Measurements from ENCODE around the gene HSPH1.

HSPH1 gene

DNA sequence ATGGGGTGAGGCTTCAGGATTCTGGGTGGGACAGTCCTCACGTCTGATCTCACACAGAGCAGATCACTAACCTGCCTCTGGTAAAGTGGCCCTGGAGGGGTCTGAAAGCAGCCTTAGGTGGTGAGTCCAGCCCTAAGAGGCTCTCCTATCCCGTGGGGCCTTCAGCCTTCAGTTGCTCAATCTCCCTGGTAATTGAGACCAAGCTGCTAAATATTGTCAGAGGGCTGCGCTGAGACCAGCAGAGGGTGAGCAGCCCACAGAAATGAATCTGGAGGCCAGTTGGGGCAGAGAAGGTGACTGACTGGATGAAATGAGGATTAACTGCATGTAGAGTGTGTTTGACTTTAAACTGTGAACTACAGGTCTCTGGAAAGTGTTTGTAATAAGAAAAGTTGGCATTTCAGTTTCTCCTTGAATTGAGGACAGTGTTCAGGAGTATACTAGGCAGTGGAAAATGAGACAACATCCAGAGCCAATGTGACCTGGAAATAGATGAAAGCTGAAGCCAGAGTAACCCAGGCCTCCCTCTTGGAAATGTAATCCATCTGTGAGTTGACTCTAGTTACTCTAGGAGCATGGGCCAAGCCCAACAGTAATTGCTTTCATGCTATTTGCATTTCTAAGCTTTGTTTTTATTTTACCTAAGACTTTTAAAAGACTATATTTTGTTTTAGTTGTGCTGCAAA lies 14.3 kb upstream of the HSPH1 start:
- DNase-seq: no peak

DNA sequence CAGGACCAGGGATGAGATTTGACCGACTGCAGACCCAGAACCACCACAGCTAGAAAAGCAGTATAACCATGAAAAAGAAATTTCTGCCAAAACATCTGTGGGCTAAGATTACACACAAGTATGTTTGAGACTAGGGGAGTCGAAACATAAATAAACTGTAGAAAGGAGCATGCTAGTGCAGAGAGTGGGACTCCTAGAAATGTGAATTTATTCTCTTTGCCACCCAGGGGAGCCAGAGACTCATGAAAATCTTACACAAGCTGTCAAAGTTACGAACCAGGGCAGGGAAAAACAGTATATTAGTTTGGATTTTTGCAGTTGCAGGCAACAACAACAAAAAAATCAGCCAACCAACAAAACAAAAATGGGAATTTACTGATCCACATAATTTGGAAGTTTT lies 12.3 kb upstream of the HSPH1 start:
- no peak for DNase-seq

DNA sequence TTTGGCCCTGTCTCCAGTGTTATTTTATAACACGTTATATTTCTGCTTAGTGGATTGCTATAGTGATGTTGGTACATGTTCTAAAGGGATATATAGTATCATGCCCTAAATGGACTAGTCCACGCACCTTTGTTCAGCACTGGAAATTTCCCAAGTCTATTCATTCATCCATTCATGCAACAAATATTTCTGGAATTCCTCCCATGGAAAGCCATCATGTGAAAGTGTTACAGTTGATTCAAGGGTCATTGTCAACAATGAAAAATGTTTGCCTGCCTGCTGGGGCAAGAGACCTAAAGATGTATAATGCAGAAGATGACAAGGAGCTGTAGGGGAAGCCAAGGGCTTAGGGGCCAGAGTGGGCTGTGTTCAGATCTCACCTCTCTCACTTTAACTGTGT lies 10.8 kb upstream of the HSPH1 start:
- DNase-seq: no peak

DNA sequence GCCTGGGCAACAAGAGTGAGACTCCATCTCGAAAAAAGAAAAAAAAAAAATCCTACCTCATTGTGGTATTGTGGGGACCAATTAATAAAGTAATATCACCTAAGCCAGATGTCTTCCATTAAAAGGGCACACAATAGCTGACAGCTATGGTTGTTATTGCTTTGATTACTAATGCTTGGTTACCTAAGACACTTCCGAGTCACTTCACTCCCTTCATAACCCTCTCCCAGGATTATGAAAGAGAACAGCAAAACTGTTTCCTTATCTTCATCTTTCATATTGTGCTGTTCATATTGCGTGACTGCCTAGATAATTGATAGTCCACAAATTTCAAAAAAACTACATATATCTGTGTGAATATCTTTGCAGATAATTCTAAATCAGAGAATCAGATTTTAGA lies 10.3 kb upstream of the HSPH1 start:
- no peak for DNase-seq

DNA sequence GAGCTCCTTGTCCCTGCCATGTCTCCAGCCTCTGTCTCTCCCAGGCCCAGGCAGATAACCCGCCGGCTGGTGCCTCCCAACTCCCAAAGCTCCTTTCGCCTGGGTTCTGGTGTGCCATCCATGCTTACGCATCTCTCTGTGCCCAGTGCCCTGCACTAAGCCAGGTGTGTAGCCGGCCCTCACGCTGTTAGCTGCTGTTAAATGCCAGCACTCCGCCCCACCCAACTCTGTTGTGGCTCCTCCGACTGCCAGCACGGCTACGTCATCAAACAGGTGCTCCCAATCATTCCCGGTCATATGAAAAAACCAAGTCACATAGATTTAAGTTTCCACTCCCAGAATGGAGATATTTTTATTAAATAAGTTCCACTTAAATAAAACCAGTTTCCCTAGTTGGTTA lies 7.0 kb upstream of the HSPH1 start:
- no peak for DNase-seq

DNA sequence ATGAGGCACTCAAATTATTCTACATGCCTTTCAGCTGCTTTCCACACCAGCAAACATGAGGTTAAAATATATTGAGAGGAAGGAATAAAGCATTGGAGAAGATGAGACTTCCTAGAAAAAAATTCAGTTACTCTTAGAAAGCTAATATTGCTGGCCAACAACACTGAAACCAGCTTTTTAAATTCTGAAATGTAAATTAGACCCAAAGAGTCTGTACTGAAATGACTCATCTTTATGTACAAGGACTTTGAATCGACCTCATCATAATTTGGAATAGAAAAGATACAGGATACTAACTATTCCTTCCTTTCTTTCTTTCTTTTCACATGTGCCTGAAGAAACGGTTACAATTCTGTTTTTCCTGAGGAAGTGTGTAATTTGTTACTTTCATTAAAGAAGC lies 6.5 kb upstream of the HSPH1 start:
- no peak for DNase-seq

DNA sequence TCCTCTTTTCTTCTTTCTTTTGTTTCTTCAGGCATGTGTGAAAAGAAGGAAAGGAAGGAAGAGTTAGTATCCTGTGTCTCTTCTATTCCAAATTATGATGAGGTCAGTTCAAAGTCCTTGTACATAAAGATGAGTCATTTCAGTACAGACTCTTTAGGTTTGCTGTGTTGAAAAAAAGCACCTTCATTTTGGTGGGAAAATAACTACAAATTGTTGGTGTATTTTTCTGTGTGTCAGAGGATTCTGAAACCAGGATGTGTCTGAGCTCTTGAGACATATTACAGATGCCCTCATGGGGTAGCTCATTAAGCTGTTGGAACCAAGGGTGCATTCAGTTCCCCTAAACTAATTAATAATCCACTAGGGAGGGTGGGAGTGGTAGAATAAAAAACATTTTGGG lies 5.8 kb upstream of the HSPH1 start:
- DNase-seq: no peak

DNA sequence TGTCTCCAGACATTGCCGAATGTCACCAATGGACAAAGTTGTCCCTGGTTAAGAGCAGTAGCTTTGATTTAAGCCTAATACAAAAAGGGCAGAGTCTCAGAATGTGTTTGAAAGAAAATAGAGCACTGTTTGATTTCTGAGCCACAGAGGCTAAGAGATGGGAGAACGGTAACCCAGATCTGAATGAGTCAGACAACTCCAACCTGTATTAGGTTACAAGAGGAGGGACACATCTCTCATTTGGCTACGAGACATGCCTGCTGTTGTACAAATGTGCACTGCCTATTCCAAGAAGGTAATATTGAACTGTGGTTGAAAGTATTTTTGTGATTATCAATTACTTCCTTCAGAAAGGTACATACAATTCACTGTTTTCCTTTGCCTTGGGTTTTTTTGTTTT lies 4.9 kb upstream of the HSPH1 start:
- no peak for DNase-seq

DNA sequence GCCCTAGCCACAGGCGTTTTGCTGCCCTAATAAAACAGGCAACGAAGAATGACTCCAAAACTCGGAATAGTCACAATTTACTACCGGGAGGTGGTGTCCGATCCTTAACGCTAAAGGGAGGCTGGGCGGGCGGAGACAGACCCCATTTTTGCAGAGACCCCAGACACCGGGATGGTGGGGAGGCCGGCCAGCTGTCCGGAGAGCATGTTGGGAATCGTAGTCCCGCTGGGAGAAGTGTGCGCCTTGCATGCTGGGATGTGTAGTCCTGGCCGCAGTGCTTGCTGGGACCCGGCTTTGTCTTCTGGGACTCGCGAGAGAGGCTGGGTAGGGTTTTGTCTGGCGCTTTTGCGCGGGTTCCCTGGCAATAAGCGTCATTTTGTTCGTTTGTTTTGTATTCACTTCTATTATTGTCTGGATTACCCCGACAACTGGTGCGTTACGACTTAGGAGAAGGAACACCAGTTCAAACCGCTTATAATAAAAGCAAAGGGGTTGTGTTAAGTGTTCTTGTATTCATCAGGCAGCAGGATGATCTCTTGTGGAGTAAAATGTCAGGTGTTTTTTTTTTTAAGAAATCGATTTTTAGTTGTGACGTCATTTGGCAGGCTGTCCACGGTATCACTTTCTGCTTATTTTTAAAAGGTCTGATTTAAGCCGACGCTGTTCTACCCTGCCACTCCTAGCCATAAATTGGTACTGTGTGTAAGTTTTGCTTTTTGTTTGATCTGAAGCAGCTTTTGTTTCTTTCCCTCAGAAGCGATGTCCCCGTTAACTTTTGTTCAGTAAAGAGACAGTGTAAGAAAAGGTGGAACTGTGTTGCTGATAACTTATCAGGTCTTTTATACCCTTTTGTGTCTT lies 676 bp upstream of the HSPH1 start:
- DNase-seq: peak; percentile 95

DNA sequence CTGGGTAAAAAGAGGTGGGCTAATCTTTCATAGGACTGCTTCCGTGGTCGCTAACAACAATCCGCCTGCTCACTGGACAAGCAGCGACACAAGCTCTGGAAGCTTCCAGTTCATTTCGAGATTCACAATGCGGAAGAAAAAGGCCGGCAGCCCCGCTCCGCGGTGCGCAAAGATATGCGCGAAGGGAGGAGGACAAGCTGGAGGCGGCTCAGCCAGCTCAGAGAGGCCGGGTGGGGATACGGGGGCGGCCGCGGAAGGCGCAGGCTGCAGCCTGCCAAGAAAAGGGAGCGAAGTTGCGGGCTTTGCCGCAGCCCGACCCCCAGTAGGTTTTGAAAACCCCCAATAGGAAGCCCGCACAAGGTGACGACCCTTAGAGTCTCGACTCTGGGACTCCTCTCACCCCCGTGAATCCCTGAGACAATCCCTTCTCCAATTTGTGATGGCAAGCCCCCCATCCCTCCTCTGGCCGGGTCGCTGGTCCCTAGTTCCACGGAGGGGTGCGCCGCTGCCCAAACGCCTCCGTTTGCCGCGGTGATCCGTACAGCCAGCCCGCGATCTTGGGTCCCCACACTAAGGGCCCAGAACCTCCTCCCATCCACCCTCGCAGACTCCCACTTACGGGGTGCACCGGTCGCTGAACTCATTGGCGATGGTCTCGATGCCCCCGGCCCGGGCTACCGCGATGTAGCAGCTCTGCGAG lies 697 bp downstream of the HSPH1 start:
- peak; percentile 16 for DNase-seq

DNA sequence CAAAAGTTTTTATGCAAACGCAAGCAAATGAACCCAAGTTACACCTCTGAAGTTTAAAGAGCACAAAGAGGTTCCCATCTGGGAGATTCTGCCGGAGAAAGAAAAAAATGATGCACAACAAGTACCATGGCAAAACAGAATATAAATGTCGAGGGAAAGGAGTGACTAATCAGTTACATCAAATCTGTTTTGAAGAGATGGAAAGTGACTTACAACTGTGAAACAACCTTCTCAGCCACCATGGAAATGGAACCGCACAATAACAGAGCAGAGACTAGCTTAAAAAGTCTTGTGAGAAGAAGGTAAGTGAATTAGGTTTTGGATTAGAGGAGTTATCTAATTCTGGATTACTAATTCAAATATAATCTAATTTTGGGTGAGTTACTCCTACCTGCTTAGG lies 2.4 kb downstream of the HSPH1 start:
- DNase-seq: no peak

DNA sequence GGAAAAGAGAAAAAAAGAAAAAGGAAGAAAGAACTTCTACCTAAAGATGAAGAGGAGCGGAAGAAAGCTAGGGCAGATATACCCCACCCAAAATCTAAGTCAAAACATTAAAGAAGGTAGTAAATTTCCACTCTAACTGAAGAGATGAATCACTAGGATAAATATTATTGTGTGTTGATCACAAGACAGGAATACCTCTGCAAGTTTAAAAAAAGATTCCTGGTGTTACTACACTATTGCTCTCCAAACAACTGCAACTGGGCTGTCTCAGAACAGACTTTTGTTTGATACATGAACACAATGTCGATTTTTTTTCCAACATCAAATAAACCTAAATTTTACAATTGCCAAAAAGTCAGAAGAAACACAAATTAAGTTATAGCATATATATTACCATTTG lies 6.8 kb downstream of the HSPH1 start:
- no peak for DNase-seq

DNA sequence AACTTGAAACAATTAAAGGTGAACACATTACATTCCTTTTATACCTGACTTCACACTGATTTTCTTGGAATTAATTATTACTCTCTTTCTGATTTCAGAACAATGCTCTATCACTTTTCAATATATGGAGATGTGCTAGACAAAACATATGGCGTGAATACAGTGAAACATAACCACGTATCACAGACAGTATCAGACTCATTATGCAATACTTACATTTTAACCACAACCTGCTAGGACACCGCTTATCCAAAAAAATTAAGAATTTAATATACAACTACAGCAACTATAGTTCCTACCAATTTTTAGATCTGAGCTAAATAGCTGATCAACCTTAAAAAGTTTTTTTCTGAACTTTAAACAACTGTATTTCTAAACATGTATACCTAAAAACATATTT lies 9.9 kb downstream of the HSPH1 start:
- DNase-seq: no peak

DNA sequence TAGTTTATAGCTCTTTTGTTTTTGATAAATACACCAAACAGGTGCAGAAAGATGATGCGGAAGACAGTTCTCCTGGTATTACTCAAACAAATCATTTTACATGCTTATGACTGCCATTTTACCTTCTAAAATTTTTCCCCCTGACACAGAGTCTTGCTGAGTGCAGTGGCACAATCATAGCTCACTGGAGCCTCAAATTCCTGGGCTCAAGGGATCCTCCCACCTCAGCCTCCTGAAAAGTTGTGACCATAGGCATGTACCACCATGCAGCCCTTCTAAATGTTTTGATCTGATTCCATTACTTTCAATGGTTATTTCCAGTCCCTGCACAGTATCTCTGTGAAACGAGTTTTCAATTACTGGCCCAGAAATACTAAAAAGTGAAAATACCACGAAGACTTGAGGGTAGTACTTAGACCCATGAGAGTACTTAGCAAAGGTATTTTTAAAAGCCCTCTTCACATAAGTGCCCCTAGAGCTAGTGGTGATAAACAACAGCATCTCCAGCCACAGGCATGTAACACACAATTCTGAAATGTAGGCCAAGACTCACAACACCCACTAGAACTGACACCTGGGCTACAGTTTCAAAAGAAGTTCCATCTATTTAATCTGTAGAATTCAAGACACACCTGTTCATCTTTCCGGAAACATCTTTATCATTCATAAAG lies 11.3 kb downstream of the HSPH1 start:
- DNase-seq: no peak

DNA sequence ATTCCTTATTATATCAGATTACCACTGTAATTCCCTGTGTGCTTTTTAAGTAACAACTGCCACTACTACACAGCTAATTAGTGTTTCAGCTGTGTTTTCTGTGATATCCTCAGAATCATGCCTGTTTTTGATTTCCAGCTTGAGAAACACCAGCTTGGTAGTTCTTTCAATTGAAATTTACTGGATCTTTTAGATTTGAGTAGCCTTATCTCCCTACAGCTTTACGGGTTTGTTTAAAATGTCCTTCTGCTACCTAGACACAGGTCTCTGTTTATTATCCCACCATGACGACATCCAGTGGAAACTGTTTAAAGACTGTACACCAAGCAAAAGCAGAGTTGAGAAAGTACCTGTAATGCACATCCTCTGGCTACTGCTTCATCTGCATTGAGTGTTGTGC lies 12.1 kb downstream of the HSPH1 start:
- DNase-seq: no peak

DNA sequence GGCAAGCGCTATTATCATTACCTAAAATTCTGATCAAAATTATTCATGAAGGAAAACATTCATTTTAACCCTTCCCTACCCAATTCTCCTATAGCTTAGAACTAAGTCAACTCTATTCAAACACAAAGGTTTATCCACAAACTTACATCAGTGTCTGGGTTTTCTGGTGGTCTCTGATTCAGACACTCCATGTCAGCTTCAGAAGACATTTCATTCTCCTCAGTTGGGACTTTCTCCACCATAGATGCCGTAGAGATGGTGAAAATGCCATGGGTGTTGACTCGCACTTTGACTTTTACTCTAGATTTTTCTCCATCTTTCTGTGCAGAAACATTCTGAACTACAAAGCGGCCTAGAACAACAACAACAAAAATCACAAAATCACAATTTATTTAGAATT lies 16.3 kb downstream of the HSPH1 start:
- DNase-seq: no peak

DNA sequence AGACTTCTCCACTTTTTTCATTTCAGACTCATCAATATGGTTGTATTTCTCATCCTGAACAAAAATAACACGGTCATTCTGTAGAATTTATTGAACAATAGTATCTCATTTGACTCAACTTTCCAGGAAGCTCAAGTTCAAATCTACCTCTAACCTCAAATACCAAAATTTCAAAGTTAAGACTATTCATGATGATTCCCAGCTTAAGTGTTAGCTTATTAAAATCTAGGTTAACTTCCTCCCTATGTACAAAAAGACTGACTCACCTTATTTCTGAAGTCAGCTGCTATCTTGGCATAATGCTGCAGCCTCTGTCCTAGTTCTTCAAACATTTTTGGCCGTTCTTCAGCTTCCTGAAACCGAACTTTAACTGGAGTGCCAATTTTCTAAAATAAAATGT lies 23.2 kb downstream of the HSPH1 start:
- DNase-seq: no peak

DNA sequence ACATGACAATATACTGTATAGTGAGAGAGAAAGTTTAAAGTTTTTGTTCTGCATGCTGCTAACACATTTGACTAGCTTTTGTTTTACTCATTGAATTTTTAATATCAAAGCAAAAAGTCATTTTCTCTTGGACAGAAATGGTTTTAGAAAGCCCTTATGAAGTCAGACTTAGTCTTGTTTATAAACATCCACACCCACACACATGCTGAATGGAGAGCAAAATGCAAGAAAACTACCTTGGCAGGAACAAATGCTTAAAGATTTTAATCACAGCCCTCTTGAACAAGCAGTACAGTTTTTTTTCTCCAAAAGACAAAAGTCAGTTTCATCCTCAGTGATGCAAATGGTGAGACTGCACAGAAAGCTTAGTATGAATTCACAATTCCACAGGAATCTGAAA lies 25.0 kb downstream of the HSPH1 start:
- no peak for DNase-seq

DNA sequence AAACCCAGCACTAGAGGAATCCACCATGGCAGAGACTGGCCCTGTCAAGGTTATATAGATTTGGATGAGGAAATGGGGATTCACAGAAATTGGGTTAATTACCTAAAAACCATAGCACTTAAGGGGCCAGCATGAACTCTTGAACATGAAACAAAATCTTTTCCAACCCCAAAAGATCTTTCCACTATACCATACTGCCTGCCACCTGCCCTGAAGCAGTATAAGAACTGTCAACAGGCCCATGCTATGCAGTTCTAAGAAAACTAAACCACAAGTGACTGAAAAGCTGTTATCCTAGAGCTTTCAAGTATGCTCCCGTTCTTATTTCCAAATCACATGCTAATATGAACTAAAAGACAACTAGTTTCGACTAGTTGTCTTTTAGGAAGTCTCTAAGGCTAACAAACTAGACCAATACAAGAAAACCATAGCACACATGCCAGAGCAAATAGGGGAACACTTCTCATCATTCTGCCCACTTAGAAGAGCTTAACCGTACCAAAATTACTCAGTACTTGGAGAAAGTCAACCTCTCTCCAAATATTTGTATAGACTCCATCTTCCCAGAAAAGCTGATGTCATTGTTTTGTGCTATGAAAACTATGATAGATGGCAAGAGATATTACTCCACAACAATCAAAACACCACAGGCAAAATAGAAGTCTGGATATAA lies 27.5 kb downstream of the HSPH1 start:
- DNase-seq: no peak

DNA sequence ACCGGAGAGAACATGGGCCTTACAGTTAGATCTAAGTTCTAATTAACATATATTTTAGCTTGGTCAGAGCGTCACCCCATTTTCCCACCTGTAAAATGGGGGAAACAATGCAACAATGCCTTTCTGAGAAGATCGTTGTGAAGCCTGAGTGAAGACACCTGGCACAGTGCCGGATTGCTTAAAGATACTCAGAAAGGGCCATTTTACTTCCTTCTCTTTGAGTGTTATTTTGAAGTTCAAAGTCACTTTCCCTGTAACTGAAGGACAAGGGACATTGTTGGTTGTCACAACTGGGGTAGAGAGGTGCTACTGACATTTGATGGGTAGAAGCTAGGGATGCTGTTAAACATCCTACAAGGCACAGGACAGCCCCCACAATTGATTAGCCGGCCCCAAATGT lies 28.1 kb downstream of the HSPH1 start:
- DNase-seq: no peak

DNA sequence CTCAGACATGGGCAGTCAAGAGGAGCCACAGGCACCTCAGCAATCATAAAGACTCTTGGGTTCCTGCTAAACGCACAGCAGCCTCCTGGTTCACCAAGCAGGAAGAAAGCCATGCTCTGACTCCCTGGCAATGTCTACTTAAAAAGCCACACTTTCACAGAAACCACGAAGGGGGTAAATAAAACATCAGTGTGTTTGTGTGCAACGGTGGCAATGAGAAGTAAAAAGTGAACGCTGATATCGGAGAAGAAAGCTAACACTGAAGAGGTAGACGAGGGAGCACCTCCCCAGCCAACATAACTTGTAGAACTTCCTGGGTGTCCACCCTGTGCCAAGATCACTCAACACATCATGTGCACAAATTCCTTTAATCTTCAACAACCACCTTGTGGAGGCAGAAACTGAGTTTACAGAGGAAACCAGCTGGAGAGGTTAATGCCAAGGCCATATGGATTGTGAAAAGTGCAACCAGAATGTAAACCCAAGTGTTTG lies 30.2 kb downstream of the HSPH1 start:
- DNase-seq: no peak

DNA sequence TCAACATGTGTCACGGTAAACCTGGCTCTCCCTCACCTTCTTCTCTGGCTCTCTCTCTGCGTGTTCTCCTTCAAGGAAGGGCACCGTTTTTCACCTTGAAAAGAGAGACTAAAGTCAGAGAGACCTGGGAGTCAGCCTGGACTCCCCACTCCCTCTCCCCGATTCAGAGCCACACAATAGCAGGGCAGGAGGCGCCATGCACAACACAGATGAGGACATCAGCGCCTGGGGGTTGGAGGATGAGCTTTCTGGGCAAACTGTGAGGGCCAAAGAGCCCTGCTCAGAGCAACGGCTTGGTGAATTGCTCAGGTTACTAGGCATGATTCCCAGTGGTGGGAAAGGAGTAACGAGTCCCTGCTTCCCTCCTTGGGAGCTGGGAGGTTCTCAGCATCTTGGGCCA lies 32.3 kb downstream of the HSPH1 start:
- DNase-seq: no peak

DNA sequence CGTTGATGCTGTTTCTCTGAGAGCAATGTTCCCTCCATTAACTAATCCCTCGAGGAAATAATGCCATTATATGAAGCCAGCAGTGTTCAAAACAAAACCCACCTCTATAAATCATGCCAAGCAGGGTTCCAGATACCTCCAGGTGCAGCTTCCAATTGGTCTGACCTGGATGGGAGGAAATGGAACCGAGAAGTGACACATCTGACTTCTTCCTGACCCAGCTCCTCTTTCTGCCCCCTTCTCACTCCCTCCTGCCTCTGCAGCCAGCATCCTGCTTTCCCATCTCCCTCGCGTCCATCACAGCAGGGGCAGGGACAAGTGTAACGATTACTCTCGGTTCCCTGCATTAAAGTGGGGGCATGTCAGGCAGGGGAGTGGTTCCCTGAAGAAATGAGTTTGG lies 37.5 kb downstream of the HSPH1 start:
- DNase-seq: peak; percentile 4

All from NCI-H2227 treated with DMSO at 0.1 percent for 48 hours (cell line).